Gastroesophageal sphincter (tissue), 4 donors: ENCODE measurements around the gene WDR5. TPM values are rescaled to one million over a fixed set of nuclear protein-coding genes. Genes with fewer than 3 reads are reported as not detected.

Source experiments
- ATAC-seq: fragments of 150-250 bp; one replicate; pipeline ENCODE4 v1.9.1; 2016; ENCODE audit warnings: mild to moderate bottlenecking, moderate library complexity
- H3K27ac ChIP-seq, 4 donors: fragments of 200-600 bp; sonication (generic) in 3 of 4; 1 replicate in 3 of 4; 2 replicates in 1 of 4; pipeline ENCODE4 v1.5.1; 2016 to 2019
- H3K27me3 ChIP-seq: fragments of 200-600 bp; sonication (generic); one replicate; pipeline ENCODE4 v1.5.1; 2019
- H3K36me3 ChIP-seq, 2 donors: fragments of 200-600 bp; sonication (generic); one replicate each; pipeline ENCODE4 v1.5.1; 2019; ENCODE audit warnings: control low read depth in 1 of 2
- H3K4me1 ChIP-seq, 3 donors: fragments of 200-600 bp; sonication (generic); 1 replicate in 2 of 3; 2 replicates in 1 of 3; pipeline ENCODE4 v1.5.1; 2016 to 2019; ENCODE audit warnings: control low read depth in 2 of 3
- H3K4me3 ChIP-seq, 2 donors: fragments of 200-600 bp; sonication (generic); one replicate each; pipeline ENCODE4 v1.5.1; 2019; ENCODE audit warnings: mild to moderate bottlenecking in 1 of 2, moderate library complexity in 1 of 2
- H3K9me3 ChIP-seq, 3 donors: fragments of 200-600 bp; sonication (generic); one replicate each; pipeline ENCODE4 v1.5.1; 2017 to 2019; ENCODE audit warnings: control low read depth in 2 of 3
- EP300 ChIP-seq: sonication (generic); formaldehyde crosslinking; IDR thresholded peaks from one replicate; pipeline ENCODE4 v1.6.1; 2017; ENCODE audit warnings: antibody characterized with exemption, mild to moderate bottlenecking
- POLR2A ChIP-seq, 2 donors: fragments of 450-650 bp; IDR thresholded peaks; one replicate each; pipeline ENCODE4 v1.6.1; 2017; ENCODE audit warnings: antibody characterized with exemption in 2 of 2, mild to moderate bottlenecking in 2 of 2, moderate library complexity in 1 of 2
- POLR2AphosphoS5 ChIP-seq: sonication (generic); formaldehyde crosslinking; IDR thresholded peaks from one replicate; pipeline ENCODE4 v1.6.1; 2017; ENCODE audit warnings: antibody characterized with exemption
- WGBS, 2 donors: methylation state at CpG; one replicate each; pipeline ENCODE4 v1.1.5; 2018; ENCODE audit warnings: low coverage in 1 of 2; 5-methylcytosine and 5-hydroxymethylcytosine counted together
- total RNA-seq, 4 donors: library from RNA; depleted of rRNA; stranded (reverse); fragments of >200 nt; gene quantifications; one replicate each; pipeline ENCODE4 v1.1.0, GENCODE V29; 2016
- TF ChIP-seq, protein P1 (sequence below), 4 experiments: fragments of 200-600 bp in 2 of 4; fragments of 450-650 bp in 2 of 4; sonication (generic) in 1 of 4; IDR thresholded peaks; one replicate each; pipeline ENCODE4 v1.5.1; 2017 to 2019; ENCODE audit warnings: antibody characterized with exemption in 4 of 4, mild to moderate bottlenecking in 2 of 4, moderate library complexity in 2 of 4

WDR5 gene
- total RNA-seq, 4 donors from 2014 or later, result 16.4 to 30.2 (median 24.8) TPM

DNA sequence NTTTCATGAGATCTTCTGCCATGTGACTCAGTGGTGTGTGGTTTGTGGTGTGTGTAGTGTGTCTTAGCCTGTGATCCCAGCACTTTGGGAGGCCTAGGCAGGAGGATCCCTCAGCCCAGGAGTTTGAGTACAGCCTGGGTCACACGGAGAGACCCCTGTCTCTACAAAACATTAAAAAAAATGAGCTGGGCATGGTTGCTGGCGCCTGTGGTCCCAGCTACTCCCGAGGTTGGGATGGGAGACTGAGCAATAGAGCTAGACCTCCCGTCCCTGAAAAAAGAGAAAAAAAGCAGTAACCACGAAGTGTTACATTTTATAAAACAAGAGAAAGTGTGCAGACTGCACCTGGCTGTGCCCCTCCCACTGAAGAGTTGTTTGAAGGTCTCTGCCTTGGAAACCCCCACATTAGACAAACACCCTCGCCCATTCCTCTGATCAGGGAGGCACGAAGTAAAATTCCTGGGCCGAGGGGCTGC is 49.7 kb downstream of the WDR5 start:
- Histone ChIP-seq H3K9me3 (no peaks in the 10 kb centered on the region), H3K36me3 (no peaks in the 10 kb centered on the region), H3K4me3 (no peak overlapping the region), H3K27ac (no peak overlapping the region), H3K27me3 (no peaks in the 10 kb centered on the region), H3K4me1 (peaks cover 0 to 18% (median 0%) of the 10 kb centered on the region in 3 donors)
- no peak for ATAC-seq
- TF ChIP-seq, protein P1, sequence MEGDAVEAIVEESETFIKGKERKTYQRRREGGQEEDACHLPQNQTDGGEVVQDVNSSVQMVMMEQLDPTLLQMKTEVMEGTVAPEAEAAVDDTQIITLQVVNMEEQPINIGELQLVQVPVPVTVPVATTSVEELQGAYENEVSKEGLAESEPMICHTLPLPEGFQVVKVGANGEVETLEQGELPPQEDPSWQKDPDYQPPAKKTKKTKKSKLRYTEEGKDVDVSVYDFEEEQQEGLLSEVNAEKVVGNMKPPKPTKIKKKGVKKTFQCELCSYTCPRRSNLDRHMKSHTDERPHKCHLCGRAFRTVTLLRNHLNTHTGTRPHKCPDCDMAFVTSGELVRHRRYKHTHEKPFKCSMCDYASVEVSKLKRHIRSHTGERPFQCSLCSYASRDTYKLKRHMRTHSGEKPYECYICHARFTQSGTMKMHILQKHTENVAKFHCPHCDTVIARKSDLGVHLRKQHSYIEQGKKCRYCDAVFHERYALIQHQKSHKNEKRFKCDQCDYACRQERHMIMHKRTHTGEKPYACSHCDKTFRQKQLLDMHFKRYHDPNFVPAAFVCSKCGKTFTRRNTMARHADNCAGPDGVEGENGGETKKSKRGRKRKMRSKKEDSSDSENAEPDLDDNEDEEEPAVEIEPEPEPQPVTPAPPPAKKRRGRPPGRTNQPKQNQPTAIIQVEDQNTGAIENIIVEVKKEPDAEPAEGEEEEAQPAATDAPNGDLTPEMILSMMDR (IDR thresholded peaks at IDR 0.05), result no peak
- TF ChIP-seq POLR2A (IDR thresholded peaks at IDR 0.05), result no peak
- no peak for TF ChIP-seq POLR2AphosphoS5
- no peak for TF ChIP-seq EP300
- WGBS, 2 donors, result 62 to 73% methylated on average over 4 to 6 of the region's 8 CpGs

DNA sequence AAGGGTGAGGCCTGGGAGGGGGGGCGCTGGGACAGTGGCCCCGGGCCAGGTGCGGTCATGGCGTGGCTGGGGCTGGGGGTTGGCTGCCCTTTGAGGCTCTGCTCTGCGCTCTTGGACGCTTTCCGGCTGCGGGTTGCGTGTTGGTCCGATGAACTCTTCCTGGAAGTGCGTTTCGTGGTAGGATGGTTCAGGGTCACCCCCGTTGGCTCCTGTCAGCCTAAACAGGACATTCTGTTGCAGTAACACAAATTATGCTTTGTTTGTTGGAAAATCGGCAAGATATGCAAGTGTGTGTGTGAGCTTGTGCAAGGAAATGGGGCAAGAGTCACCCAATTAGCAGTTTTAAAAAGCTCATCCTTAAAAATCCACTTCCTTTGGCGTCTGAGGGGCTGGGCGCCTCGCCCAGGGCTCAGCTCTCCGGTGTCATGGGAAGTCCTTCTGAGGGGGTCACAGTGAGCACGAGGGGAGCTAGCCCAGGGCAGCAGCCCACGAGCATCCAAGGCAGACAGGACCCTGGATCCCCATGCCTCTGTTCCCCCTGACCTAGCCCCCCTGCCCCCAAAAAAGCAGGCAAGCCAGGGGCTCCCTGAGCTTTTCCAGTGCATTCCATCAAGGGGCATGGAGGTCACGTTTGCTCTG is 50.7 kb downstream of the WDR5 start:
- Histone ChIP-seq H3K36me3 (no peaks in the 10 kb centered on the region), H3K4me3 (no peak overlapping the region), H3K27me3 (no peaks in the 10 kb centered on the region), H3K27ac (no peak overlapping the region), H3K4me1 (peaks cover 0 to 18% (median 0%) of the 10 kb centered on the region in 3 donors), H3K9me3 (no peaks in the 10 kb centered on the region)
- ATAC-seq, result no peak
- 67 to 73% methylated on average over 5 to 9 of the region's 21 CpGs for WGBS, 2 donors
- TF ChIP-seq POLR2AphosphoS5 (no peak), EP300 (no peak), POLR2A (IDR thresholded peaks at IDR 0.05) (no peak)
- TF ChIP-seq, protein P1 (IDR thresholded peaks at IDR 0.05), result no peak

DNA sequence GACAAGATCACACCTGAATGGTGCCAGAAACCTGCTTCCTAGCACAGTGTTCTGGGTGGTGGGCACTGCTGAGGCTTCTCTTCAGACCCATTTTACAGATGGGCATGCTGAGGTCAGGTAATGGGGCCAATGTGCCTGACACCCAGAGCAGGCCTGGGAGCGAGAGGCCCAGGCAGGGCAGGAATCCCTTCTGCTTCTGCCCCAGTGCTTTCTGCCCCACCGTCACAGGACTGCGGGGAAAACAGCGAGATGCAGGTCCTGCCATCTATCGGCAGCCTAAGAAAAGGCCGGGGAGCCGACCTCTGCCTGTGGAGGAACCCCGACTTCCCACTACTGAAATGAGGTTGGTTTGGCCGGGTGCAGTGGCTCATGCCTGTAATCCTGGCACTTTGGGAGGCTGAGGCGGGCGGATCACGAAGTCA is 51.2 kb downstream of the WDR5 start:
- WGBS, 2 donors, result 88% methylated on average over 7 of the region's 12 CpGs; no CpG with 5 or more reads in 1 of the 2 donors
- Histone ChIP-seq H3K27me3 (no peaks in the 10 kb centered on the region), H3K36me3 (no peaks in the 10 kb centered on the region), H3K4me3 (no peak overlapping the region), H3K4me1 (peaks cover 0 to 18% (median 0%) of the 10 kb centered on the region in 3 donors), H3K9me3 (no peaks in the 10 kb centered on the region), H3K27ac (no peak overlapping the region)
- no peak for ATAC-seq
- TF ChIP-seq POLR2A (IDR thresholded peaks at IDR 0.05), result no peak
- no peak for TF ChIP-seq EP300
- TF ChIP-seq, protein P1 (IDR thresholded peaks at IDR 0.05), result no peak
- TF ChIP-seq POLR2AphosphoS5, result no peak

DNA sequence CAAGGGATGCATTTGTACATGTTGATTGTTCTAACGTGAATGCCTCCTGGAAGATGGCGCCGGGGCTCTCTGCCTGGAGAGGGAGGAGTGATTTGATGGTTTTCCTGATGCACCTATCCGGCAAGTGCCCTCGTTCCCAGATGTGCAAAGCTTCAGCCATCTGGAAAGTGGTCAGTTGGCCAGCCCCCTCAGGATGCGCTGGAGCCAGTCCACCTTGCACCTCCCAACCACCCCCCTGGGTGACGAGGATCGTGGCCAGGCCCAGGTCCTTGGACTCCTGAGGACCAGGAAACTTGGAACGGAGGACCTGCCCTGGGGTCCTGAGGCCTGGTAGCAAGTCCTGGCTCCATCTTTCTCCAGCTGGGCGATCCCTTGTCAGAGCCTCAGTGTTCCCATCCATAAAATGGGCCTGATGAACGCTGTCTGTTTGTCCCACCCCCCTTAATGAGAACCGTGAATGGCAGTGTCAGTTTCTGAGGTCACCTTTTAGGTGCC is 52.1 kb downstream of the WDR5 start:
- Histone ChIP-seq H3K9me3 (no peaks in the 10 kb centered on the region), H3K4me3 (no peak overlapping the region), H3K27ac (no peak overlapping the region), H3K4me1 (peaks cover 0 to 18% (median 0%) of the 10 kb centered on the region in 3 donors), H3K27me3 (no peaks in the 10 kb centered on the region), H3K36me3 (no peaks in the 10 kb centered on the region)
- 50 to 79% methylated on average over 1 to 8 of the region's 12 CpGs for WGBS, 2 donors
- TF ChIP-seq EP300, result no peak
- TF ChIP-seq POLR2AphosphoS5, result no peak
- TF ChIP-seq, protein P1 (IDR thresholded peaks at IDR 0.05), result no peak
- TF ChIP-seq POLR2A (IDR thresholded peaks at IDR 0.05), result no peak
- no peak for ATAC-seq
